ENCODE data around the gene RBM47.

The RBM47 gene

GRCh38 chr4:40573593-40574311 lies 55.9 kb downstream of the RBM47 start:
- H3K4me3 ChIP-seq (ENCODE audit: low read length): no peak overlapping the region
- DNase-seq (ENCODE audit: low read depth): no peak

GRCh38 chr4:40572692-40573310 lies 56.9 kb downstream of the RBM47 start:
- no peak for DNase-seq (ENCODE audit: low read depth)
- no peak for TF ChIP-seq CTCF (conservative IDR thresholded peaks at IDR 0.05; ENCODE audit: low read length)
- no peak overlapping the region for H3K4me3 ChIP-seq (ENCODE audit: low read length)

More at GRCh38 chr4:40573593-40574311, 55.9 kb downstream of the RBM47 start:
- TF ChIP-seq CTCF (conservative IDR thresholded peaks at IDR 0.05; ENCODE audit: low read length): no peak

- no peak overlapping the region for H3K4me3 ChIP-seq (ENCODE audit: low read length)
- no peak for TF ChIP-seq CTCF (conservative IDR thresholded peaks at IDR 0.05; ENCODE audit: low read length)
- DNase-seq (ENCODE audit: low read depth): no peak
Observed at GRCh38 chr4:40571208-40571607, 58.5 kb downstream of the RBM47 start.

GRCh38 chr4:40570348-40571077 lies 59.2 kb downstream of the RBM47 start:
- H3K4me3 ChIP-seq (ENCODE audit: low read length): no peak overlapping the region
- no peak for TF ChIP-seq CTCF (conservative IDR thresholded peaks at IDR 0.05; ENCODE audit: low read length)
- no peak for DNase-seq (ENCODE audit: low read depth)

- H3K4me3 ChIP-seq (ENCODE audit: low read length): no peak overlapping the region
- no peak for DNase-seq (ENCODE audit: low read depth)
- no peak for TF ChIP-seq CTCF (conservative IDR thresholded peaks at IDR 0.05; ENCODE audit: low read length)
Observed at GRCh38 chr4:40564815-40565483, 64.7 kb downstream of the RBM47 start.

- no peak for TF ChIP-seq CTCF (conservative IDR thresholded peaks at IDR 0.05; ENCODE audit: low read length)
- DNase-seq (ENCODE audit: low read depth): no peak
- no peak overlapping the region for H3K4me3 ChIP-seq (ENCODE audit: low read length)
Observed at GRCh38 chr4:40564004-40564403, 65.7 kb downstream of the RBM47 start.
